Measurements from ENCODE around the gene DGKQ.
A peak's percentile ranks its signal among the peaks of the same experiment; 100 is the strongest.
"Not testable (repeated sequence)": the region's sequence is repeated elsewhere in the genome, so short reads cannot be mapped to it uniquely, and the experiment has no call there.

The DGKQ gene

GRCh38 chr4:946517-947471 is 26.6 kb downstream of the DGKQ start:
- no peaks in the 10 kb centered on the region for H3K9me3 ChIP-seq (ENCODE audit: control insufficient read depth, low read length)
- peaks cover 12% of the 10 kb centered on the region for H3K27me3 ChIP-seq (ENCODE audit: control insufficient read depth, insufficient read depth, low read length, poor library complexity, severe bottlenecking)
- no peak overlapping the region for H3K4me3 ChIP-seq (ENCODE audit: insufficient read depth, low read depth, low read length)
- H3K4me1 ChIP-seq (ENCODE audit: control insufficient read depth, insufficient read depth, low read length) = peaks cover 24% of the 10 kb centered on the region
- H3K36me3 ChIP-seq (ENCODE audit: control insufficient read depth, insufficient read depth, low read length) = no peaks in the 10 kb centered on the region
- WGBS, 2 experiments = 92 to 93% methylated on average over 62 of the region's 62 CpGs
- H3K27ac ChIP-seq (ENCODE audit: insufficient read depth, low read depth, low read length, poor library complexity, severe bottlenecking) = no peak overlapping the region

GRCh38 chr4:946103-946450 is 27.3 kb downstream of the DGKQ start:
- H3K27me3 ChIP-seq (ENCODE audit: control insufficient read depth, insufficient read depth, low read length, poor library complexity, severe bottlenecking) = peaks cover 12% of the 10 kb centered on the region
- no peak overlapping the region for H3K4me3 ChIP-seq (ENCODE audit: insufficient read depth, low read depth, low read length)
- H3K4me1 ChIP-seq (ENCODE audit: control insufficient read depth, insufficient read depth, low read length) = peaks cover 19% of the 10 kb centered on the region
- H3K9me3 ChIP-seq (ENCODE audit: control insufficient read depth, low read length) = no peaks in the 10 kb centered on the region
- no peak overlapping the region for H3K27ac ChIP-seq (ENCODE audit: insufficient read depth, low read depth, low read length, poor library complexity, severe bottlenecking)
- 80 to 82% methylated on average over 9 of the region's 9 CpGs for WGBS, 2 experiments
- H3K36me3 ChIP-seq (ENCODE audit: control insufficient read depth, insufficient read depth, low read length) = no peaks in the 10 kb centered on the region

- H3K9me3 ChIP-seq (ENCODE audit: control insufficient read depth, low read length) = no peaks in the 10 kb centered on the region
- H3K4me3 ChIP-seq (ENCODE audit: insufficient read depth, low read depth, low read length) = peak overlapping the region; percentile 13
- peaks cover 12% of the 10 kb centered on the region for H3K27me3 ChIP-seq (ENCODE audit: control insufficient read depth, insufficient read depth, low read length, poor library complexity, severe bottlenecking)
- no peak overlapping the region for H3K27ac ChIP-seq (ENCODE audit: insufficient read depth, low read depth, low read length, poor library complexity, severe bottlenecking)
- peaks cover 14% of the 10 kb centered on the region for H3K4me1 ChIP-seq (ENCODE audit: control insufficient read depth, insufficient read depth, low read length)
- 21 to 22% methylated on average over 28 of the region's 28 CpGs for WGBS, 2 experiments
- no peaks in the 10 kb centered on the region for H3K36me3 ChIP-seq (ENCODE audit: control insufficient read depth, insufficient read depth, low read length)
Measured at GRCh38 chr4:945274-946102, 27.9 kb downstream of the DGKQ start.

GRCh38 chr4:939508-939907 is 33.9 kb downstream of the DGKQ start:
- WGBS, 2 experiments = 62 to 77% methylated on average over 2 to 4 of the region's 4 CpGs
- H3K4me3 ChIP-seq (ENCODE audit: insufficient read depth, low read depth, low read length); H3K4me1 ChIP-seq (ENCODE audit: control insufficient read depth, insufficient read depth, low read length); H3K36me3 ChIP-seq (ENCODE audit: control insufficient read depth, insufficient read depth, low read length); H3K27ac ChIP-seq (ENCODE audit: insufficient read depth, low read depth, low read length, poor library complexity, severe bottlenecking); H3K27me3 ChIP-seq (ENCODE audit: control insufficient read depth, insufficient read depth, low read length, poor library complexity, severe bottlenecking); H3K9me3 ChIP-seq (ENCODE audit: control insufficient read depth, low read length): not testable (repeated sequence)

- H3K27ac ChIP-seq (ENCODE audit: insufficient read depth, low read depth, low read length, poor library complexity, severe bottlenecking) = no peak overlapping the region
- no peaks in the 10 kb centered on the region for H3K27me3 ChIP-seq (ENCODE audit: control insufficient read depth, insufficient read depth, low read length, poor library complexity, severe bottlenecking)
- WGBS, 2 experiments = 7% methylated on average over 11 of the region's 11 CpGs
- peak overlapping the region; percentile 82 for H3K4me3 ChIP-seq (ENCODE audit: insufficient read depth, low read depth, low read length)
- H3K9me3 ChIP-seq (ENCODE audit: control insufficient read depth, low read length) = no peaks in the 10 kb centered on the region
- no peaks in the 10 kb centered on the region for H3K36me3 ChIP-seq (ENCODE audit: control insufficient read depth, insufficient read depth, low read length)
- H3K4me1 ChIP-seq (ENCODE audit: control insufficient read depth, insufficient read depth, low read length) = no peaks in the 10 kb centered on the region
Measured at GRCh38 chr4:932713-933070, 40.7 kb downstream of the DGKQ start.

- H3K36me3 ChIP-seq (ENCODE audit: control insufficient read depth, insufficient read depth, low read length) = no peaks in the 10 kb centered on the region
- H3K4me1 ChIP-seq (ENCODE audit: control insufficient read depth, insufficient read depth, low read length) = no peaks in the 10 kb centered on the region
- peak within 1 kb of the TSS; percentile 82 for H3K4me3 ChIP-seq (ENCODE audit: insufficient read depth, low read depth, low read length)
- H3K27ac ChIP-seq (ENCODE audit: insufficient read depth, low read depth, low read length, poor library complexity, severe bottlenecking) = peak within 1 kb of the TSS; percentile 50
- H3K9me3 ChIP-seq (ENCODE audit: control insufficient read depth, low read length) = no peaks in the 10 kb centered on the region
- H3K27me3 ChIP-seq (ENCODE audit: control insufficient read depth, insufficient read depth, low read length, poor library complexity, severe bottlenecking) = no peaks in the 10 kb centered on the region
- WGBS, 2 experiments = 0% methylated on average over 99 of the region's 99 CpGs
Measured at GRCh38 chr4:931960-932712, 41.2 kb downstream of the DGKQ start, which contains the start of the genes GAK and TMEM175. TSS of gene GAK (minus strand) at chr4:932316. CDS start at chr4:932187, 129 bp downstream. TSS of gene TMEM175 (plus strand) at chr4:932460. CDS start at chr4:947740, 15,280 bp downstream.

- 16 to 17% methylated on average over 30 to 31 of the region's 31 CpGs for WGBS, 2 experiments
- H3K4me3 ChIP-seq (ENCODE audit: insufficient read depth, low read depth, low read length) = peak overlapping the region; percentile 82
- no peaks in the 10 kb centered on the region for H3K4me1 ChIP-seq (ENCODE audit: control insufficient read depth, insufficient read depth, low read length)
- no peaks in the 10 kb centered on the region for H3K36me3 ChIP-seq (ENCODE audit: control insufficient read depth, insufficient read depth, low read length)
- peak overlapping the region; percentile 50 for H3K27ac ChIP-seq (ENCODE audit: insufficient read depth, low read depth, low read length, poor library complexity, severe bottlenecking)
- no peaks in the 10 kb centered on the region for H3K27me3 ChIP-seq (ENCODE audit: control insufficient read depth, insufficient read depth, low read length, poor library complexity, severe bottlenecking)
- no peaks in the 10 kb centered on the region for H3K9me3 ChIP-seq (ENCODE audit: control insufficient read depth, low read length)
Measured at GRCh38 chr4:931194-931959, 42.0 kb downstream of the DGKQ start.

- Histone ChIP-seq H3K36me3 (ENCODE audit: control insufficient read depth, insufficient read depth, low read length) (no peaks in the 10 kb centered on the region), H3K4me1 (ENCODE audit: control insufficient read depth, insufficient read depth, low read length) (no peaks in the 10 kb centered on the region), H3K4me3 (ENCODE audit: insufficient read depth, low read depth, low read length) (peak overlapping the region; percentile 82), H3K27ac (ENCODE audit: insufficient read depth, low read depth, low read length, poor library complexity, severe bottlenecking) (no peak overlapping the region), H3K27me3 (ENCODE audit: control insufficient read depth, insufficient read depth, low read length, poor library complexity, severe bottlenecking) (no peaks in the 10 kb centered on the region), H3K9me3 (ENCODE audit: control insufficient read depth, low read length) (no peaks in the 10 kb centered on the region)
- WGBS, 2 experiments = 84 to 86% methylated on average over 7 of the region's 7 CpGs
Measured at GRCh38 chr4:930827-931193, 42.6 kb downstream of the DGKQ start.

GRCh38 chr4:930028-930551 is 43.3 kb downstream of the DGKQ start:
- Histone ChIP-seq H3K27me3 (ENCODE audit: control insufficient read depth, insufficient read depth, low read length, poor library complexity, severe bottlenecking) (no peaks in the 10 kb centered on the region), H3K4me1 (ENCODE audit: control insufficient read depth, insufficient read depth, low read length) (no peaks in the 10 kb centered on the region), H3K36me3 (ENCODE audit: control insufficient read depth, insufficient read depth, low read length) (no peaks in the 10 kb centered on the region), H3K27ac (ENCODE audit: insufficient read depth, low read depth, low read length, poor library complexity, severe bottlenecking) (no peak overlapping the region), H3K4me3 (ENCODE audit: insufficient read depth, low read depth, low read length) (no peak overlapping the region), H3K9me3 (ENCODE audit: control insufficient read depth, low read length) (no peaks in the 10 kb centered on the region)
- WGBS, 2 experiments = 86 to 89% methylated on average over 3 of the region's 3 CpGs

Data from ectodermal cell (in vitro differentiated cells).